HepG2 (cell line): ENCODE data around the gene LRR1. TPM values are rescaled to one million over a fixed set of nuclear protein-coding genes. Genes with fewer than 3 reads are reported as not detected.

Experiments used
- FOSL2 ChIP-seq: sonication (generic); formaldehyde crosslinking; IDR thresholded peaks from 2 replicates; pipeline ENCODE4 v1.4.0; 2020; ENCODE audit warnings: missing genetic modification reagents
- FOXO1 ChIP-seq: sonication (generic); formaldehyde crosslinking; IDR thresholded peaks from 2 replicates; pipeline ENCODE4 v1.4.0; 2020; ENCODE audit warnings: missing genetic modification reagents
- FOXP1 ChIP-seq, 2 experiments: fragments of 450-650 bp in 1 of 2; IDR thresholded peaks; 2 replicates each; pipeline ENCODE4 v1.6.1; 2017 to 2018; ENCODE audit warnings: antibody characterized with exemption in 1 of 2
- GTF3A ChIP-seq: sonication (generic); formaldehyde crosslinking; conservative IDR thresholded peaks from 2 replicates; pipeline ENCODE4 v1.4.0; 2020; ENCODE audit warnings: mild to moderate bottlenecking, missing genetic modification reagents
- JUND ChIP-seq: sonication (generic); formaldehyde crosslinking; IDR thresholded peaks from 2 replicates; pipeline ENCODE4 v1.8.0; 2022; ENCODE audit warnings: mild to moderate bottlenecking, missing genetic modification reagents
- KAT8 ChIP-seq: IDR thresholded peaks from 2 replicates; pipeline ENCODE4 v1.6.1; 2016; ENCODE audit warnings: missing genetic modification reagents, missing compliant biosample characterization
- PAX8 ChIP-seq: sonication (generic); formaldehyde crosslinking; IDR thresholded peaks from 2 replicates; pipeline ENCODE4 v1.8.0; 2022; ENCODE audit warnings: mild to moderate bottlenecking, missing genetic modification reagents, borderline replicate concordance
- SAFB2 ChIP-seq: sonication (generic); formaldehyde crosslinking; IDR thresholded peaks from 2 replicates; pipeline ENCODE4 v1.5.1; 2020; ENCODE audit warnings: missing genetic modification reagents, low read depth, mild to moderate bottlenecking, borderline replicate concordance
- TBL1XR1 ChIP-seq: fragments of 150-350 bp; IDR thresholded peaks from 2 replicates; pipeline ENCODE4 v1.6.1; 2014; ENCODE audit warnings: borderline replicate concordance, low read length; ENCODE audit not compliant: partially characterized antibody
- THAP11 ChIP-seq: IDR thresholded peaks from 2 replicates; pipeline ENCODE4 v1.6.1; 2016; ENCODE audit warnings: missing biosample characterization, missing genetic modification reagents
- ZNF331 ChIP-seq: sonication (generic); formaldehyde crosslinking; IDR thresholded peaks from 2 replicates; pipeline ENCODE4 v1.4.0; 2020; ENCODE audit warnings: missing genetic modification reagents
- ZNF562 ChIP-seq: sonication (generic); formaldehyde crosslinking; IDR thresholded peaks from 2 replicates; pipeline ENCODE4 v1.8.0; 2022; ENCODE audit warnings: missing genetic modification reagents, borderline replicate concordance
- ZNF776 ChIP-seq: sonication (generic); formaldehyde crosslinking; IDR thresholded peaks from 2 replicates; pipeline ENCODE4 v1.4.0; 2020; ENCODE audit warnings: mild to moderate bottlenecking, missing genetic modification reagents
- ZNF792 ChIP-seq: IDR thresholded peaks from 2 replicates; pipeline ENCODE4 v1.6.1; 2016
- polyA plus RNA-seq, 8 experiments: library from polyadenylated mRNA; depleted of rRNA in 3 of 8; stranded (reverse) in 7 of 8; unstranded in 1 of 8; fragments of >200 nt; fragmentation: Illumina TruSeq in 4 of 8; extraction: Trizol in 4 of 8; gene quantifications; 2 replicates each; pipeline versions ENCODE4 v1.2.1 to v1.2.3, GENCODE V29; 2011 to 2016; ENCODE audit warnings: low read depth in 4 of 8, missing spikeins in 1 of 8, mixed read lengths in 1 of 8; ENCODE audit not compliant: insufficient read depth in 1 of 8
- total RNA-seq, 5 experiments: library from RNA; depleted of rRNA; stranded (reverse); fragments of >200 nt; fragmentation: Illumina TruSeq; extraction: Trizol; gene quantifications; 2 replicates each; pipeline ENCODE4 v1.2.3, GENCODE V29; 2016; ENCODE audit warnings: low read depth in 1 of 5
- TF ChIP-seq, protein P1 (sequence below): sonication (generic); formaldehyde crosslinking; IDR thresholded peaks from 2 replicates; pipeline ENCODE4 v1.4.0; 2020; ENCODE audit warnings: missing genetic modification reagents
- TF ChIP-seq, protein P2 (sequence below), 2 experiments: fragments of 450-650 bp in 1 of 2; sonication (generic) in 1 of 2; formaldehyde crosslinking; IDR thresholded peaks; 2 replicates each; pipeline versions ENCODE4 v1.5.0 to v1.8.0; 2020 to 2022; ENCODE audit warnings: mild to moderate bottlenecking in 1 of 2, missing genetic modification reagents in 1 of 2
- TF ChIP-seq, protein P3 (sequence below): IDR thresholded peaks from 2 replicates; pipeline ENCODE4 v1.6.1; 2018; ENCODE audit warnings: missing genetic modification reagents, mild to moderate bottlenecking, missing compliant biosample characterization
- TF ChIP-seq, protein P4 (sequence below): sonication (generic); formaldehyde crosslinking; IDR thresholded peaks from 2 replicates; pipeline ENCODE4 v1.4.0; 2020; ENCODE audit warnings: missing genetic modification reagents, borderline replicate concordance
- TF ChIP-seq, protein P5 (sequence below): IDR thresholded peaks from 2 replicates; pipeline ENCODE4 v1.6.1; 2012; ENCODE audit warnings: low read depth, low read length, improper control_type of control experiment

Gene LRR1
- total and polyA plus RNA-seq, 2 of the 13 experiments (the other 11 are each of a cell fraction or from before 2014, with no cell fraction given): 7.0 to 36.2 TPM

DNA sequence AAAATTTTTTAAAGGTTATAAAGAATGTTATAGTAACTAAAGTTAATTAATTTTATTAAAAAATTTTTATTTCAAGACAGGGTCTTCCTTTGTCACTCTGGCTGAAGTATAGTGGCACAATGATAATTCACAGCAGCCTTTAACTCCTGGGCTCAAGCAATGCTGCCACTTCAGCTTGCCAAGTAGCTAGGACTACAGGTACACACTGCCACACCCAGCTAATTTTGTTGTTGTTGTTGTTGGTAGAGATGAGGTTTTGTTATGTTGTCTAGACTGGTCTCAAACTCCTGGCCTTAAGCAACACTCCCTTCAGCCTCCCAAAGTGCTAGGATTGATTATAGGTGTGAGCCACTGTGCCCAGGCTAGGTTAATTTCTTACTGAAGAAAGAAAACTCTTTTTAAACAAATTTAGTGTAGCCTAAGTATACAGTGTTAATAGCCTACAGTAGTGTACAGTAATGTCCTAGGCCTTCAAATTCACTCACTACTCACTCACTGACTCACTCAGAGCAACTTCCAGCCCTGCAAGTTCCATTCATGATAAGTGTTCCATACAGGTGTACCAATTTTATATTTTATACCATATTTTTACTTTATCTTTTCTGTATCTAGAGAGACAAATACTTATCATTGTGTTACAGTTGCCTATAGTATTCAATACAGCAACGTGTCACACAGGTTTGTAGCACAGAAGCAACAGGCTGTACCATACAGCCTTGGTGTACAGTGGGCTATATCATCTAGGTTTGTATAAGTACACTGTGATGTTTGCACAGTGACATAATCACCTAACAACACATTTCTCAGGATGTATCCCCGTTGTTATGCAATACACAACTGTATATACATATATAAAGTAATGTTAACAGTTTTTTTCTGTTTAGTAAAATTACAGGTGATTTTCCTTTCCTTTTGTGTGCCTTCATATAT, 61.1 kb downstream of the LRR1 start (continued):
- TF ChIP-seq, protein P1, sequence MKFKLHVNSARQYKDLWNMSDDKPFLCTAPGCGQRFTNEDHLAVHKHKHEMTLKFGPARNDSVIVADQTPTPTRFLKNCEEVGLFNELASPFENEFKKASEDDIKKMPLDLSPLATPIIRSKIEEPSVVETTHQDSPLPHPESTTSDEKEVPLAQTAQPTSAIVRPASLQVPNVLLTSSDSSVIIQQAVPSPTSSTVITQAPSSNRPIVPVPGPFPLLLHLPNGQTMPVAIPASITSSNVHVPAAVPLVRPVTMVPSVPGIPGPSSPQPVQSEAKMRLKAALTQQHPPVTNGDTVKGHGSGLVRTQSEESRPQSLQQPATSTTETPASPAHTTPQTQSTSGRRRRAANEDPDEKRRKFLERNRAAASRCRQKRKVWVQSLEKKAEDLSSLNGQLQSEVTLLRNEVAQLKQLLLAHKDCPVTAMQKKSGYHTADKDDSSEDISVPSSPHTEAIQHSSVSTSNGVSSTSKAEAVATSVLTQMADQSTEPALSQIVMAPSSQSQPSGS (CRISPR knock-in tag): peak; percentile 91
- TF ChIP-seq ZNF776 (CRISPR knock-in tag): no peak
- TF ChIP-seq, protein P2, sequence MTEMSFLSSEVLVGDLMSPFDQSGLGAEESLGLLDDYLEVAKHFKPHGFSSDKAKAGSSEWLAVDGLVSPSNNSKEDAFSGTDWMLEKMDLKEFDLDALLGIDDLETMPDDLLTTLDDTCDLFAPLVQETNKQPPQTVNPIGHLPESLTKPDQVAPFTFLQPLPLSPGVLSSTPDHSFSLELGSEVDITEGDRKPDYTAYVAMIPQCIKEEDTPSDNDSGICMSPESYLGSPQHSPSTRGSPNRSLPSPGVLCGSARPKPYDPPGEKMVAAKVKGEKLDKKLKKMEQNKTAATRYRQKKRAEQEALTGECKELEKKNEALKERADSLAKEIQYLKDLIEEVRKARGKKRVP (CRISPR knock-in tag; IDR thresholded peaks at IDR 0.05): 0 out of 4 replicates have a peak, but pooled peaks of 1 of the 2 experiments have one; percentile 19
- peak; percentile 22; the same call in 1 of the 2 replicates for TF ChIP-seq FOXO1
- TF ChIP-seq SAFB2 (CRISPR knock-in tag): no peak
- peak; percentile 51; the same call in 1 of the 2 replicates for TF ChIP-seq THAP11 (CRISPR knock-in tag)
- TF ChIP-seq PAX8 (CRISPR knock-in tag): no peak
- TF ChIP-seq TBL1XR1: peak; percentile 44
- peak; percentile 34; the same call in 1 of the 2 replicates for TF ChIP-seq KAT8 (CRISPR knock-in tag)
- TF ChIP-seq ZNF792 (CRISPR knock-in tag): peak; percentile 49; the same call in 1 of the 2 replicates
- TF ChIP-seq, protein P3, sequence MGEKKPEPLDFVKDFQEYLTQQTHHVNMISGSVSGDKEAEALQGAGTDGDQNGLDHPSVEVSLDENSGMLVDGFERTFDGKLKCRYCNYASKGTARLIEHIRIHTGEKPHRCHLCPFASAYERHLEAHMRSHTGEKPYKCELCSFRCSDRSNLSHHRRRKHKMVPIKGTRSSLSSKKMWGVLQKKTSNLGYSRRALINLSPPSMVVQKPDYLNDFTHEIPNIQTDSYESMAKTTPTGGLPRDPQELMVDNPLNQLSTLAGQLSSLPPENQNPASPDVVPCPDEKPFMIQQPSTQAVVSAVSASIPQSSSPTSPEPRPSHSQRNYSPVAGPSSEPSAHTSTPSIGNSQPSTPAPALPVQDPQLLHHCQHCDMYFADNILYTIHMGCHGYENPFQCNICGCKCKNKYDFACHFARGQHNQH: peak; percentile 58; the same call in 1 of the 2 replicates
- TF ChIP-seq, protein P4, sequence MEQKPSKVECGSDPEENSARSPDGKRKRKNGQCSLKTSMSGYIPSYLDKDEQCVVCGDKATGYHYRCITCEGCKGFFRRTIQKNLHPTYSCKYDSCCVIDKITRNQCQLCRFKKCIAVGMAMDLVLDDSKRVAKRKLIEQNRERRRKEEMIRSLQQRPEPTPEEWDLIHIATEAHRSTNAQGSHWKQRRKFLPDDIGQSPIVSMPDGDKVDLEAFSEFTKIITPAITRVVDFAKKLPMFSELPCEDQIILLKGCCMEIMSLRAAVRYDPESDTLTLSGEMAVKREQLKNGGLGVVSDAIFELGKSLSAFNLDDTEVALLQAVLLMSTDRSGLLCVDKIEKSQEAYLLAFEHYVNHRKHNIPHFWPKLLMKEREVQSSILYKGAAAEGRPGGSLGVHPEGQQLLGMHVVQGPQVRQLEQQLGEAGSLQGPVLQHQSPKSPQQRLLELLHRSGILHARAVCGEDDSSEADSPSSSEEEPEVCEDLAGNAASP: peak; percentile 54; the same call in 1 of the 2 replicates
- TF ChIP-seq ZNF562: no peak
- TF ChIP-seq FOXP1 (IDR thresholded peaks at IDR 0.05): no peak
- TF ChIP-seq FOXP1 (CRISPR knock-in tag; IDR thresholded peaks at IDR 0.05): peak; percentile 90
- 0 out of 2 replicates have a peak, but pooled peaks have one; percentile 39 for TF ChIP-seq JUND (CRISPR knock-in tag)
- TF ChIP-seq ZNF331: peak; percentile 56; the same call in 1 of the 2 replicates
- TF ChIP-seq GTF3A (CRISPR knock-in tag): no peak
- TF ChIP-seq FOSL2 (CRISPR knock-in tag): peak; percentile 36; the same call in 1 of the 2 replicates
- TF ChIP-seq, protein P5, sequence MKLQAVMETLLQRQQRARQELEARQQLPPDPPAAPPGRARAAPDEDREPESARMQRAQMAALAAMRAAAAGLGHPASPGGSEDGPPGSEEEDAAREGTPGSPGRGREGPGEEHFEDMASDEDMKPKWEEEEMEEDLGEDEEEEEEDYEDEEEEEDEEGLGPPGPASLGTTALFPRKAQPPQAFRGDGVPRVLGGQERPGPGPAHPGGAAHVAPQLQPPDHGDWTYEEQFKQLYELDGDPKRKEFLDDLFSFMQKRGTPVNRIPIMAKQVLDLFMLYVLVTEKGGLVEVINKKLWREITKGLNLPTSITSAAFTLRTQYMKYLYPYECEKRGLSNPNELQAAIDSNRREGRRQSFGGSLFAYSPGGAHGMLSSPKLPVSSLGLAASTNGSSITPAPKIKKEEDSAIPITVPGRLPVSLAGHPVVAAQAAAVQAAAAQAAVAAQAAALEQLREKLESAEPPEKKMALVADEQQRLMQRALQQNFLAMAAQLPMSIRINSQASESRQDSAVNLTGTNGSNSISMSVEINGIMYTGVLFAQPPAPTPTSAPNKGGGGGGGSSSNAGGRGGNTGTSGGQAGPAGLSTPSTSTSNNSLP: peak; percentile 81
